HG03558 (cell line): Measurements from ENCODE around the gene TRPM2.
"Not testable (repeated sequence)": the region's sequence is repeated elsewhere in the genome, so short reads cannot be mapped to it uniquely, and the experiment has no call there.

Experiments used
- ATAC-seq: cut with Tn5 transposase; IDR thresholded peaks from one replicate; pipeline ENCODE4 v1.9.1; 2021; ENCODE audit warnings: moderate number of reproducible peaks; ENCODE audit not compliant: unreplicated experiment; ENCODE audit errors: extremely low read depth

The TRPM2 gene

GRCh38 chr21:44471996-44472395 is 118.6 kb downstream of the TRPM2 start:
- no peak for ATAC-seq

GRCh38 chr21:44473915-44474555 is 120.6 kb downstream of the TRPM2 start:
- ATAC-seq: no peak

DNA sequence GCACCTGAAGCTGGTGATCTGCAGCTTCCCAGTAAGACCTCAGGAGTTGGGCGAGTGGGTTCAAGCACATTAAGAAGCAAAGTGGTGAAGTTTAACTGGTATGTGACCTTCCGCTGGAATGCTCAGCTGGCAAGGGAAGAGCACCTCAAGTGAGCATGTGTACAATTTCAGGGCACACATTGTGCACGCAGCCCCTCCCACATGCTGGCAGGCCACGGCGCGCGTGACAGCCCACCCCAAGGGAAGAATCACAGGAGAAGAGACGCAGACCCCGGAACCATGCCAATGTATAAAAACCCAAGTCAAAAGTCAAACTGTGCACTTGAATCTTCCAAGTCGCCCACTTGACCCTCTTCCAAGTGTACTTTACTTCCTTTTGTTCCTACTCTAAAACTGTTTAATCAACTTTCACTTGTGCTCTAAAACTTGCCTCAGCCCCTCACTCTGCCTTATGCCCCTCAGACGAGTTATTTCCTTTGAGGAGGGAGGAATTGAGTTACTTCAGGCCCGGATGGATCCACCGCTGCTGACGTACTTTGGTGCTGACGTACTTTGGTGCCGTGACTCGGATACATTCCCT is 121.9 kb downstream of the TRPM2 start:
- no peak for ATAC-seq

DNA sequence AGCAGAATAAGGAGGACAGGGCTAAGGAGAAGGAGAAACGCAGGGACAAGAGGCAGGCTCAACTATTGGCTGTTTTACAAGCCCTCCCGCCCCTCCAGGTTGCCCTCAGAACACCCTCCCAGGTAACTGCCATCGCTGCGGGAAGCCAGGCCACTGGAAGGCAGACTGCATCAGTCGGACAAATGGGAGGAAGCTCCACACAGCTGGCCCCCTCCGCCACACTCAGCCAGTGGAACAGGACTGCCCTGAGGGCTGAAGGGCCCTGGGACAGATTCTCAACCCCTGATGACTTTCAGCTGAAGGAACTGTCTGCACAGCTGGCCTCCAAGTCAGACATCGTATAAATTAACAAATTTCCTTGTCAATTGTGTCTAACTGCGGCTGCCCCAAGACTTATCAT is 123.7 kb downstream of the TRPM2 start:
- ATAC-seq: no peak

- ATAC-seq: no peak
Observed at GRCh38 chr21:44477712-44478111, 124.3 kb downstream of the TRPM2 start.

DNA sequence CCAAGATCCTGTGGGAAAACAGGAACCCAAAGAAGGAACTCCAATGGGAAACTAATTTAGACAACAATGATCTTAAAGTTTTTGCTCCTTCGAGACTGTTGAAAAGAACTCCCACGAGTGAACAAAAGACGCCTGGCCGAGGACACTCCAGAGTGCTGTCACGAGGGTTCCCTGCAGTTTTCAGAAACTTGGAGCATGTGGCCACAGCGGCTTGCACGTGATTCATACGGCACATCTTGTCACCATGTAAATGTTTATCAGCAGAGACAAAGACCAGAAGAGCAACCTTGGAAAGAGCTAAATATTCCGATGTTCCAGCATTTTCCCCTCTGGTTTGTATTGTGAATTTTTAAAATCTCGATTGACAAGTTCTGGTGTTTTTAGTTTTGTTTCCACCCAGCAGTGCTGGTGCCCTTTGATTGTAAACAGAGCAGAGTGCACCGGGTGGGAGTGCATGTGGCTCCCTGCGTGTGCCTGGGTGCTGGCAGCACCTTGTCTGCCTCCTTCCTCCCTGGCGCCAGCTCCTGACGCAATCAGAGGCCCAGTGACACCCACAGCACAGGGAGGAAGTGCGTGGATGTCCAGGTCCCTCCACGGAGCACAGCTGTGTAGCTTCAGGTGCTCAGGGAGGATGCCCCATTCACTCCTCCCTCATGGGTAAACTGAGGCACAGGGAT is 124.8 kb downstream of the TRPM2 start:
- no peak for ATAC-seq

DNA sequence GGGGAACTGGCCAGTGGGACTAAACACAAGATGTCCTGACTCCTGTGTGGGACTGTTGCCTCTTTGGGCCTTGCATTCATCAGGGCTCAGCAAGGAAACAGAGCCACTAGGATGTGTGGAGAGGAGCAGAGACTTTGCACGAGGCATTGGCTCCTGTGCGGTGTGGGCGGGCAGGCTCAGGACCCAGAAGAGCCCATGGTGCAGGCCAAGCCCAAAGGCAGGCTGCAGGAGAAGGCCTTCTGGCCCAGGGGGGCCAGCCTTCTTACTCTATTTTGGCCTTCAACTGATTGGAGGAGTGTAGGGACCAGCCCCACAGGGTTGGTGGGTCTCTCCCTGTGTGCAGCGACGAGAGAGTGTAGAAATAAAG is 125.4 kb downstream of the TRPM2 start:
- ATAC-seq: no peak

DNA sequence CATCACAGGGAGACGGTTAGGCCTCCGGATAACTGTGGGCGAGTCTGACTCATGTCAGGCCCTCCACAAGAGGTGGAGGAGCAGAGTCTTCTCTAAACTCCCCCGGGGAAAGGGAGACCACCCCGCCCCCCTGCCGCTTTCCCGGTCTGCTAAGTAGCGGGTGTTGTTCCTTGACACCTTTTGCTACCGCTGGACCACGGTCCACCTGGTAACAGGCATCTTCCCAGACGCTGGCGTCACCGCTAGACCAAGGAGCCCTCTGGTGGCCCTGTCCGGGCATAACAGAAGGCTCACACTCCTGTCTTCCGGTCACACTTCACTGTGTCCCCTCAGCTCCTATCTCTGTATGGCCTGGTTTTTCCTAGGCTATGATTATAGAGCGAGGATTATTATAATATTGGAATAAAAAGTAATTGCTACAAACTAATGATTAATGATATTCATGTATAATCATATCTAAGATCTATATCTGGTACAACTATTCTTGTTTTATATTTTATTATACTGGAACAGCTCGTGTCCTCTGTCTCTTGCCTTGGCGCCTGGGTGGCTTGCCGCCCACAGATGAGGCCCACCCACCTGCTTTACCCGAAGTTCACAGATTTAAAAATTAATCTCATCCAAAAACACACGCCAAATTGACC is 126.3 kb downstream of the TRPM2 start:
- not testable (repeated sequence) for ATAC-seq

GRCh38 chr21:44480200-44481053 is 127.0 kb downstream of the TRPM2 start:
- ATAC-seq: no peak

GRCh38 chr21:44482581-44483287 is 129.3 kb downstream of the TRPM2 start:
- no peak for ATAC-seq

DNA sequence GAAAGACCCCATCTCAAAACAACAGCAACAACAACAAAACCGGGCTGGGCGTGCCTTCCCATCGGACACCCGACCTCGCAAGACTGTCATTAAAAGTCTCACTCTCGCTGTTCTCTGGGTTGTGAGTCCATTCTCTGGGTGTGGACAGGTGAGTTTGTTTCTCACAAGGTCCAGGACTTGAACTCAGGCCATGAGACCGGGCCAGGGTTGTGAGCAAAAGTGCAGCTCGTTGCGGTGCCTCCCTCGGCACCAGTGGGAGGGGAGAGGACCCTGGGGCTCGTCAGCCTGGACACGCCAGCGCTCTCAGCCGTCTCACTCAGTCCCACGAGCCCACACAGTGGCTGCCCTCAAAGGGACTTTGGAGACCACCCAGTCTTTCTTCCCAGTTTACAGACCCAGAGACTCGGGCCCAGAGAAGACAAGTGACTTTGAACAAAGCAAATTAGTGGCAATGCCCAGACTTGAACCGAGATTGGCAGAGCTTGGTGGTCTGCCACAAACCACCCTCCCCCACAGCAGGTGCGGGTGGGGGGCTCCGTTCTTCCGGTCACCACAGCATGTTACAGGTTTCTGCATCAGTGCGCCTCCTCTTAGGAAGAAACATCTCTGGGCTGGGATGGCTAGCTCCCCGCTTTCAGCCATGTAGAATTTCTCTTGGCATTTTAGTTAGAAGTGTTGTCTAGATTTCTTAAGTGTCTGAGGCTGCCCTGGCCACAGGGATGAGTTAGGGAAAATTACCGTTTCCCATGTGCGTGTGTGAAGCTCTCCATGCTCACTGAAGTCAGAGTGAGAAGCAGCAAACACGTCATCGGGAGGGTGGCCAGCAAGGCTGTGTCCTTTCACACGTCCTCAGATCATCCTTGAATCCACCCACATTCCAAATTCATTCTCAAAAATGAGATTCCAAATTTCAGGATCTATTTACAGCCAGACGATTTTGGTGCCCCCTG is 130.1 kb downstream of the TRPM2 start:
- ATAC-seq: no peak

- ATAC-seq: no peak
Observed at GRCh38 chr21:44484498-44485253, 131.3 kb downstream of the TRPM2 start.

DNA sequence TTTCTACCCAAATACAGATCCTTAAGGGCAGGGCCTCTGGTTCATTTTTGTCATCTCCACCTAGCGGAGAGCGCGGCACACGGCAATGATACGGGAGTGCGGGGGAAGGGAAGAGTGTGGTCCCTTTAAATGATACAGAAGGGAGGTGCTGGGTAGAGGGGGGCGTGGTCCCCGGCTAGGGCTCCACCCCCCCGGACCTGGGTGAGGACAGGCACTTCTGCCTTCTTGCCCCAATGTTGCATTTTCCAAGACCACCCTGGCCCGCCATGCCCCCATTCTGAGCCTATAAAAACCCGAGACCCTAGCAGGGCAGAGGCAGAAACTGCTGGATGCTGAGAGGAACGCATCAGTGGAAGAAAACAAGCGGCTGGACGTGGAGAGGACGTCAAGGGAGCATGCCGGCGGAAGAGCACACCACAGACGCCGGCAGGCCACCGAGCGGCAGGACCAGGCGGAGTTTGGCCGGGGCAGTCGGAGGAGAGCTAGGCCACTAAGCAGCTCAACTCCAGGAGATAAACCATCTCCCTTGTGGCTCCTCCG is 131.9 kb downstream of the TRPM2 start:
- ATAC-seq: no peak

- no peak for ATAC-seq
Observed at GRCh38 chr21:44485796-44486195, 132.4 kb downstream of the TRPM2 start.

DNA sequence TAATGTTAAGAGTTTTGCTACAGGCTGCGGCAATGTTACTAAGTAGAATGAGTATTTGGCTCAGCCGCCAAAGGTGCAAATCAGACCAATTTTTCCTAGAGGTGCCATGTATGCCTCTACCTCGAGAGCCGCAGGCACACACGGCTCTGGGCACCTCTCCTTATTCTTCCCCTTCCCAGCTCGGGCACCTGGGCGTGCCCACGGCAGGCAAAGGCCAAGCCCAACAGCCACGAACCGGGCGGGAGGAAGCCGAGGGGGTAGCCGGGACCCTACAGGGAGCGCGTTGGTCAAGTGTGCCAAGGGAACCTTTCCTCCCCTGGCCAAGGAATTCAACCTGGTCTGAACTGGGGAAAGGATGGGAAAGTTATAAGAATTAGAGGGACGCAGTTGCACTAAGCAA is 132.9 kb downstream of the TRPM2 start:
- ATAC-seq: no peak

GRCh38 chr21:44487831-44488230 is 134.4 kb downstream of the TRPM2 start:
- ATAC-seq: no peak

DNA sequence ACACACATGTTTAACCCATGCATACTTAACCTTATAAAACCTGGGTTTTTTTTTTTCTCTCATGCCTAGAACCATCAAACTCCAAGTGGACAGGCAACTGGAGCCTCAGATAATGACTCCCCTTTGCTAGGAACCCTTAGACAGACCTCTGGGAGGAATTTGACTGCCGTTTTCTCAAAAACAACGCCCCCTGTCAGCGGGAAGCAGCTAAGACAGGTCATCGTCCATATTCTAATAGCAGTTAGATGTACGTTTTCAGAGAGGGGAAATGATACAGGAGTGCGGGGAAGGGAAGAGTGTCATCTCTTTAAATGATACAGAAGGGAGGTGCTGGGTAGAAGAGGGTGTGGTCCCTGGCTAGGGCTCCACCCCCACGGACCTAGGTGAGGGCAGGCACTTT is 136.5 kb downstream of the TRPM2 start:
- no peak for ATAC-seq

DNA sequence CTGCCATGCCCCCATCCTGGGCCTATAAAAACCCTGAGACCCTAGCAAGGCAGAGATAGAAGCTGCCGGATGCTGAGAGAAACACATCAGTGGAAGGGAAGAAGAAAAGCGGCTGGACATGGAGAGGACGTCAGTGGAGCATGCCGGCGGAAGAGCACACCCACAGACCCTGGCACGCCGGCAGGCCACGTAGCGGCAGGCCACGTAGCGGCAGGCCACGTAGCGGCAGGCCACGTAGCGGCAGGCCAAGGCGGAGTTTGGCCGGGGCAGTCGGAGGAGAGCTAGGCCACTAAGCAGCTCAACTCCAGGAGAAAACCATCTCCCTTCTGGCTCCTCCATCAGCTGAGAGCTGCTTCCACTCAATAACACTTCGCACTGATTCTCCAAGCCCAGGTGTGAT is 137.0 kb downstream of the TRPM2 start:
- ATAC-seq: no peak
